HepG2 (cell line): ENCODE data around the gene AMPD2. TPM values are rescaled to one million over a fixed set of nuclear protein-coding genes. Genes with fewer than 3 reads are reported as not detected.
A peak's percentile ranks its signal among the peaks of the same experiment; 100 is the strongest.

Experiments used
- ATAD3A ChIP-seq: sonication (generic); formaldehyde crosslinking; IDR thresholded peaks from 2 replicates; pipeline ENCODE4 v1.4.0; 2020; ENCODE audit warnings: missing genetic modification reagents
- CHD2 ChIP-seq: IDR thresholded peaks from 2 replicates; pipeline ENCODE4 v1.6.1; 2011; ENCODE audit warnings: low read depth, low read length, improper control_type of control experiment
- GTF3A ChIP-seq: sonication (generic); formaldehyde crosslinking; conservative IDR thresholded peaks from 2 replicates; pipeline ENCODE4 v1.4.0; 2020; ENCODE audit warnings: mild to moderate bottlenecking, missing genetic modification reagents
- HCFC1 ChIP-seq: fragments of 150-350 bp; IDR thresholded peaks from 2 replicates; pipeline ENCODE4 v1.6.1; 2014; ENCODE audit warnings: low read depth, low read length
- KLF15 ChIP-seq: sonication (generic); formaldehyde crosslinking; IDR thresholded peaks from 2 replicates; pipeline ENCODE4 v1.8.1; 2023; ENCODE audit warnings: borderline replicate concordance, mild to moderate bottlenecking, inconsistent platforms, missing genetic modification reagents, mixed read lengths
- NR2F1 ChIP-seq, 2 experiments: fragments of 450-650 bp in 1 of 2; formaldehyde crosslinking in 1 of 2; IDR thresholded peaks; 2 replicates each; pipeline versions ENCODE4 v1.5.0 to v1.6.1; 2016 to 2020; ENCODE audit warnings: mild to moderate bottlenecking in 1 of 2, missing compliant biosample characterization in 1 of 2, missing genetic modification reagents in 1 of 2, moderate library complexity in 1 of 2
- RELA ChIP-seq: sonication (generic); formaldehyde crosslinking; IDR thresholded peaks from 2 replicates; pipeline ENCODE4 v1.4.0; 2020; ENCODE audit warnings: missing genetic modification reagents
- SP4 ChIP-seq: sonication (generic); formaldehyde crosslinking; IDR thresholded peaks from 2 replicates; pipeline ENCODE4 v1.8.1; 2023; ENCODE audit warnings: mild to moderate bottlenecking, missing genetic modification reagents
- THAP11 ChIP-seq: IDR thresholded peaks from 2 replicates; pipeline ENCODE4 v1.6.1; 2016; ENCODE audit warnings: missing biosample characterization, missing genetic modification reagents
- ZBTB14 ChIP-seq: sonication (generic); formaldehyde crosslinking; IDR thresholded peaks from 2 replicates; pipeline ENCODE4 v1.4.0; 2020; ENCODE audit warnings: missing genetic modification reagents
- ZC3H4 ChIP-seq: sonication (generic); formaldehyde crosslinking; IDR thresholded peaks from 2 replicates; pipeline ENCODE4 v1.4.0; 2020; ENCODE audit warnings: missing genetic modification reagents, borderline replicate concordance
- ZFY ChIP-seq: sonication (generic); formaldehyde crosslinking; IDR thresholded peaks from 2 replicates; pipeline ENCODE4 v1.4.0; 2020; ENCODE audit warnings: missing genetic modification reagents
- ZMYM4 ChIP-seq: sonication (generic); formaldehyde crosslinking; IDR thresholded peaks from 2 replicates; pipeline ENCODE4 v1.8.1; 2023; ENCODE audit warnings: mild to moderate bottlenecking, missing genetic modification reagents
- ZNF124 ChIP-seq: sonication (generic); formaldehyde crosslinking; IDR thresholded peaks from 2 replicates; pipeline ENCODE4 v1.4.0; 2020; ENCODE audit warnings: missing genetic modification reagents
- ZNF326 ChIP-seq: sonication (generic); formaldehyde crosslinking; IDR thresholded peaks from 2 replicates; pipeline ENCODE4 v1.4.0; 2020; ENCODE audit warnings: missing genetic modification reagents, borderline replicate concordance
- ZNF383 ChIP-seq: sonication (generic); formaldehyde crosslinking; IDR thresholded peaks from 2 replicates; pipeline ENCODE4 v1.4.0; 2020; ENCODE audit warnings: missing genetic modification reagents, mild to moderate bottlenecking, borderline replicate concordance
- ZNF569 ChIP-seq: sonication (generic); formaldehyde crosslinking; IDR thresholded peaks from 2 replicates; pipeline ENCODE4 v1.5.0; 2020; ENCODE audit warnings: mild to moderate bottlenecking, missing genetic modification reagents, moderate library complexity, borderline replicate concordance
- ZNF574 ChIP-seq: sonication (generic); formaldehyde crosslinking; IDR thresholded peaks from 2 replicates; pipeline ENCODE4 v1.4.0; 2020; ENCODE audit warnings: missing genetic modification reagents
- ZNF737 ChIP-seq: sonication (generic); formaldehyde crosslinking; IDR thresholded peaks from 2 replicates; pipeline ENCODE4 v1.5.0; 2020; ENCODE audit warnings: missing genetic modification reagents, mild to moderate bottlenecking, borderline replicate concordance
- ZNF749 ChIP-seq: sonication (generic); formaldehyde crosslinking; IDR thresholded peaks from 2 replicates; pipeline ENCODE4 v1.8.0; 2022; ENCODE audit warnings: mild to moderate bottlenecking, missing genetic modification reagents, moderate library complexity, borderline replicate concordance
- ZNF83 ChIP-seq: sonication (generic); formaldehyde crosslinking; IDR thresholded peaks from 2 replicates; pipeline ENCODE4 v1.4.0; 2020; ENCODE audit warnings: missing genetic modification reagents, mild to moderate bottlenecking, borderline replicate concordance
- polyA plus RNA-seq, 8 experiments: library from polyadenylated mRNA; depleted of rRNA in 3 of 8; stranded (reverse) in 7 of 8; unstranded in 1 of 8; fragments of >200 nt; fragmentation: Illumina TruSeq in 4 of 8; extraction: Trizol in 4 of 8; gene quantifications; 2 replicates each; pipeline versions ENCODE4 v1.2.1 to v1.2.3, GENCODE V29; 2011 to 2016; ENCODE audit warnings: low read depth in 4 of 8, missing spikeins in 1 of 8, mixed read lengths in 1 of 8; ENCODE audit not compliant: insufficient read depth in 1 of 8
- total RNA-seq, 5 experiments: library from RNA; depleted of rRNA; stranded (reverse); fragments of >200 nt; fragmentation: Illumina TruSeq; extraction: Trizol; gene quantifications; 2 replicates each; pipeline ENCODE4 v1.2.3, GENCODE V29; 2016; ENCODE audit warnings: low read depth in 1 of 5
- TF ChIP-seq, protein P1 (sequence below): sonication (generic); formaldehyde crosslinking; IDR thresholded peaks from 2 replicates; pipeline ENCODE4 v1.4.0; 2020; ENCODE audit warnings: mild to moderate bottlenecking, missing genetic modification reagents, borderline replicate concordance

The AMPD2 gene
- total and polyA plus RNA-seq, 2 of the 13 experiments (the other 11 are each of a cell fraction or from before 2014, with no cell fraction given), result 62.3 to 82.0 TPM

- TF ChIP-seq ZNF574 (CRISPR knock-in tag) (peak; percentile 82), GTF3A (CRISPR knock-in tag) (peak; percentile 73; the same call in 1 of the 2 replicates), ZNF124 (CRISPR knock-in tag) (peak; percentile 86; the same call in 1 of the 2 replicates), ZNF749 (CRISPR knock-in tag) (no peak), RELA (CRISPR knock-in tag) (peak; percentile 71; the same call in 1 of the 2 replicates), ZC3H4 (CRISPR knock-in tag) (no peak), ZNF569 (no peak), ZBTB14 (CRISPR knock-in tag) (no peak), ZNF737 (CRISPR knock-in tag) (no peak), SP4 (peak; percentile 52; the same call in 1 of the 2 replicates), NR2F1 (CRISPR knock-in tag; IDR thresholded peaks at IDR 0.05) (no peak), ZMYM4 (CRISPR knock-in tag) (peak; percentile 89), ZNF83 (CRISPR knock-in tag) (peak; percentile 34; the same call in 1 of the 2 replicates), ZNF326 (CRISPR knock-in tag) (no peak), ZFY (CRISPR knock-in tag) (peak; percentile 79), ATAD3A (no peak), THAP11 (CRISPR knock-in tag) (peak; percentile 74), HCFC1 (no peak), ZNF383 (CRISPR knock-in tag) (no peak), CHD2 (no peak), KLF15 (CRISPR knock-in tag) (peak; percentile 81; the same call in 1 of the 2 replicates)
- TF ChIP-seq, protein P1, sequence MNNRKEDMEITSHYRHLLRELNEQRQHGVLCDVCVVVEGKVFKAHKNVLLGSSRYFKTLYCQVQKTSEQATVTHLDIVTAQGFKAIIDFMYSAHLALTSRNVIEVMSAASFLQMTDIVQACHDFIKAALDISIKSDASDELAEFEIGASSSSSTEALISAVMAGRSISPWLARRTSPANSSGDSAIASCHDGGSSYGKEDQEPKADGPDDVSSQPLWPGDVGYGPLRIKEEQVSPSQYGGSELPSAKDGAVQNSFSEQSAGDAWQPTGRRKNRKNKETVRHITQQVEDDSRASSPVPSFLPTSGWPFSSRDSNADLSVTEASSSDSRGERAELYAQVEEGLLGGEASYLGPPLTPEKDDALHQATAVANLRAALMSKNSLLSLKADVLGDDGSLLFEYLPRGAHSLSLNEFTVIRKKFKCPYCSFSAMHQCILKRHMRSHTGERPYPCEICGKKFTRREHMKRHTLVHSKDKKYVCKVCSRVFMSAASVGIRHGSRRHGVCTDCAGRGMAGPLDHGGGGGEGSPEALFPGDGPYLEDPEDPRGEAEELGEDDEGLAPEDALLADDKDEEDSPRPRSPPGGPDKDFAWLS (CRISPR knock-in tag), result no peak
Measured at GRCh38 chr1:109655615-109656519, 36.2 kb downstream of the AMPD2 start, which contains the start of gene GSTM4 (continued).
